Daoy (cell line): Measurements from ENCODE around the gene UBE2S. TPM values are rescaled to one million over a fixed set of nuclear protein-coding genes. Genes with fewer than 3 reads are reported as not detected.
"Not testable (repeated sequence)": the region's sequence is repeated elsewhere in the genome, so short reads cannot be mapped to it uniquely, and the experiment has no call there.

Source experiments
- DNase-seq: peaks from one replicate; pipeline ENCODE4 v3.0.0-alpha.2; 2015; ENCODE audit warnings: low read depth
- total RNA-seq: library from RNA; depleted of rRNA; stranded (reverse); fragments of >200 nt; shearing (Covaris generic); gene quantifications from 2 replicates; pipeline ENCODE4 v1.2.3, GENCODE V29; 2014

The UBE2S gene
- total RNA-seq, 1 experiment from 2014 or later, result 317 TPM

GRCh38 chr19:55440411-55441105, 33.0 kb upstream of the UBE2S start:
- peak; percentile 72 for DNase-seq

GRCh38 chr19:55439052-55439451, 31.5 kb upstream of the UBE2S start:
- DNase-seq, result no peak

- peak; percentile 86 for DNase-seq
These were observed 29.8 kb upstream of the UBE2S start for GRCh38 chr19:55437410-55437809.

GRCh38 chr19:55436847-55437246, 29.3 kb upstream of the UBE2S start:
- DNase-seq, result no peak

GRCh38 chr19:55435020-55435419, 27.4 kb upstream of the UBE2S start:
- DNase-seq, result no peak

GRCh38 chr19:55434356-55434919, 26.9 kb upstream of the UBE2S start:
- no peak for DNase-seq

- DNase-seq, result no peak
These were observed 25.7 kb upstream of the UBE2S start for GRCh38 chr19:55433292-55433691.

- DNase-seq, result no peak
These were observed 24.8 kb upstream of the UBE2S start for GRCh38 chr19:55432241-55432959.

GRCh38 chr19:55431183-55431582, 23.6 kb upstream of the UBE2S start:
- DNase-seq, result no peak

GRCh38 chr19:55426042-55426441, 18.5 kb upstream of the UBE2S start:
- DNase-seq, result no peak

- DNase-seq, result no peak
These were observed 16.9 kb upstream of the UBE2S start for GRCh38 chr19:55424518-55424917.

GRCh38 chr19:55423225-55424005, 15.8 kb upstream of the UBE2S start:
- no peak for DNase-seq

GRCh38 chr19:55421281-55421680, 13.7 kb upstream of the UBE2S start:
- not testable (repeated sequence) for DNase-seq

GRCh38 chr19:55419624-55420236, 12.1 kb upstream of the UBE2S start:
- DNase-seq, result no peak

- DNase-seq, result no peak
These were observed 11.5 kb upstream of the UBE2S start for GRCh38 chr19:55419103-55419502.

GRCh38 chr19:55418185-55418584, 10.6 kb upstream of the UBE2S start:
- DNase-seq, result peak; percentile 78

GRCh38 chr19:55410168-55410567, 2.6 kb upstream of the UBE2S start:
- DNase-seq, result no peak

- not testable (repeated sequence) for DNase-seq
These were observed 1.6 kb upstream of the UBE2S start for GRCh38 chr19:55409179-55409578.

- DNase-seq, result no peak
These were observed 915 bp upstream of the UBE2S start for GRCh38 chr19:55408533-55408872.

GRCh38 chr19:55407800-55408532, 378 bp upstream of the UBE2S start:
- peak; percentile 99 for DNase-seq
